NCI-H748 (cell line): ENCODE results near the gene TF.
"Not testable (repeated sequence)": the region's sequence is repeated elsewhere in the genome, so short reads cannot be mapped to it uniquely, and the experiment has no call there.

ENCODE experiments used
- DNase-seq: peaks from one replicate; lab custom pipeline; 2025; ENCODE audit not compliant: unreplicated experiment; lab: John Stamatoyannopoulos, UW

Gene TF

GRCh38 chr3:133763797-133764683 is 17.8 kb downstream of the TF start:
- DNase-seq: peak; percentile 5

GRCh38 chr3:133765256-133765655 is 19.1 kb downstream of the TF start:
- no peak for DNase-seq

GRCh38 chr3:133767607-133768006 is 21.4 kb downstream of the TF start:
- DNase-seq: no peak

- no peak for DNase-seq
Measured at GRCh38 chr3:133769536-133769935, 23.3 kb downstream of the TF start.

GRCh38 chr3:133773732-133774131 is 27.5 kb downstream of the TF start:
- DNase-seq: no peak

- DNase-seq: no peak
Measured at GRCh38 chr3:133775309-133775708, 29.1 kb downstream of the TF start.

- no peak for DNase-seq
Measured at GRCh38 chr3:133775835-133776234, 29.6 kb downstream of the TF start.

GRCh38 chr3:133776794-133777438 is 30.7 kb downstream of the TF start:
- DNase-seq: no peak

GRCh38 chr3:133777807-133778568 is 31.8 kb downstream of the TF start:
- DNase-seq: no peak

GRCh38 chr3:133779626-133780203 is 33.5 kb downstream of the TF start:
- no peak for DNase-seq

GRCh38 chr3:133780756-133781155 is 34.6 kb downstream of the TF start:
- not testable (repeated sequence) for DNase-seq

GRCh38 chr3:133781570-133781969 is 35.4 kb downstream of the TF start:
- DNase-seq: no peak

GRCh38 chr3:133782454-133782853 is 36.3 kb downstream of the TF start:
- DNase-seq: no peak

GRCh38 chr3:133783762-133784161 is 37.6 kb downstream of the TF start:
- no peak for DNase-seq

GRCh38 chr3:133788024-133788423 is 41.8 kb downstream of the TF start:
- no peak for DNase-seq

- peak; percentile 4 for DNase-seq
Measured at GRCh38 chr3:133792171-133792763, 46.1 kb downstream of the TF start.

GRCh38 chr3:133797396-133798105 is 51.4 kb downstream of the TF start:
- no peak for DNase-seq

GRCh38 chr3:133799794-133800585 is 53.8 kb downstream of the TF start:
- no peak for DNase-seq

GRCh38 chr3:133803469-133803868 is 57.3 kb downstream of the TF start:
- DNase-seq: no peak
